GM18861 (cell line): Measurements from ENCODE around the gene ELL3.
"Not testable (repeated sequence)": the region's sequence is repeated elsewhere in the genome, so short reads cannot be mapped to it uniquely, and the experiment has no call there.

ENCODE experiments used
- ATAC-seq: cut with Tn5 transposase; IDR thresholded peaks from one replicate; pipeline ENCODE4 v1.9.1; 2021; ENCODE audit not compliant: unreplicated experiment

Gene ELL3

DNA sequence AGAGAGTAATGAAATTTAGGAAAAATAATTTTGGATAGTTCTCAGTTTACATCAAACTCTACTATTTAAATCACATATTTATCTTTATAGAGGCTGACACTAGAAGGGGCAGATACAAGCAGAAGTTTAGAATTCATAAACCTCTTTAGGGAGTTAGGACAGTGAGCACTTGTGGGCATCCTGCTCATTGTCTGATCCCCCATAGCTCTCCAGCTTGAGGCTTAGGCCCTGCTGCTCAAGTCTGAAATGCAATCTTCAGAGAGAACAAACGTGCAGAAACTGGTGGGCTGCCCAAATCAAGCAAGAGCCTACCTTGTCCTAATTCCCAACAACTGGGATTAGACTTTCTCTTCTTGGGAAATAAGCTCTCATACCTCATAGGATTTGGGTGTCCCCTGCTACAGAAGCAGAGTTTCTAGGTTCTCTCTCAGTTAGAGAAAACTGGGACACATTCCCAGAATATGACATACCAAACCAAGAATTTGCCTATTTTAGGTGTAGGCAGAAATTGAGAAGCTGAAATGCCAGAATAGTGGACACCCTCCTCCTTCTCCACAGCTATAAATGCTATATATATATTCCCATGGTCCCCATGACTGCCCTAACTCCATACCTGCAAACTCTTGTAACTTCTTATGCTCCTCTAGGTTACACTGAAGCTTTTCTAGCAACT, 48.6 kb downstream of the ELL3 start:
- not testable (repeated sequence) for ATAC-seq

DNA sequence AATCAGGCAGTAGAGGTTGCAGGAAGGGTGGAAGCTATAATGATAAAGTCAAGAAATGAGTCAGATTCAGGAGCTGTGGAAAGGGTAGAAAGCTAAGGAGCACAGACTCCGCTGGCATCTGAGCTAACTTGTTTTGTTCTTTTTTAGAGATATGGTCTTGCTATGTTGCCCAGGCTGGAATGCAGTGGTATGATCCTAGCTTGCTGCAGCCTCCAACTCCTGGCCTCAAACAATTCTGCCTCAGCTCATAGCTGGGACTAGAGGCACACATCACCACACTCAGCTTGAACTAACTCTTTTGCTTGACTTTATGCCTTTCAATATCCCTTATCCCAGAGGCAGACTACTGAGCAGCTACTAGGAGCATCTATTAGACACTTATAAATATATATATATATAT, 50.5 kb downstream of the ELL3 start:
- not testable (repeated sequence) for ATAC-seq

DNA sequence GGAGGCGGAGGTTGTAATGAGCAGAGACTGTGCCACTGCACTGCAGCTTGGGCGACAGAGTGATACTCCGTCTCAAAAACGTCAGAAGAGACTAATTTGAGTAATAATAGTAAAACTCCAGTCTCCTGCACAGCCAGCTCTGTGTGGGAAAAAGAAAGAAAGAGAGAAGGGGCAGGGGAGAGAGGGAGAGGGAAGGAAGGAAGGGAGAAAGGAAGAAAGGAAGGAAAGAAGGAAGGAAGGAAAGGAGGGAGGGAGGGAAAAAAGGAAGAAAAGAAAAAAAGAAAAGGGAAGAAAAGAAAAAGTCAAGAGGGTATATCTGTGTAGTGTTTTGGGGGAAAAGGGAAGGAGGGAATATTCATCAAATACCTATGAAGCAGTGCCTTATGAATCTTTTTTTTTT, 53.6 kb downstream of the ELL3 start:
- no peak for ATAC-seq
